ENCODE results near the gene TRIM58. TPM values are rescaled to one million over a fixed set of nuclear protein-coding genes. Genes with fewer than 3 reads are reported as not detected.

TRIM58 gene
- total and polyA plus RNA-seq, 7 donors: 0.04 to 2.4 (median 0.11) TPM; not detected in 1

DNA sequence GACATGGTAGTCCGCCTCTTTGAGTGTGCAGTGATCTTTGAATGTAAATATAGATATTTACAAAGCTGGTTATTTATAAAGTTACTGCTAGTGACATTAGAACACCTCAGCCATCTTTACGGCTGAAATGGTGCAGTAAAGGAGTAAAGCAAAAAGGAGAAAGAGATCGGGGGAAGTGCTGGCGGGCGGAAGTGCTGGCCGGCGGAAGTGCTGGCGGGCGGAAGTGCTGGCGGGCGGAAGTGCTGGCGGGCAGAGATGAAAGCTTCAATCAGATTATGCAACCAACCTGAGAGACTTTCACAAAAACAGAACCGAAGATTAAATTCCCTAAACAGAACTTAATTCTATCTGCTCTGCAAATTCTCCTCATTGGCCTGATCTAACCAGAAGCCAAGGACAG lies 31.6 kb upstream of the TRIM58 start:
- intact Hi-C loops (cut with DNase I): no loop called here

DNA sequence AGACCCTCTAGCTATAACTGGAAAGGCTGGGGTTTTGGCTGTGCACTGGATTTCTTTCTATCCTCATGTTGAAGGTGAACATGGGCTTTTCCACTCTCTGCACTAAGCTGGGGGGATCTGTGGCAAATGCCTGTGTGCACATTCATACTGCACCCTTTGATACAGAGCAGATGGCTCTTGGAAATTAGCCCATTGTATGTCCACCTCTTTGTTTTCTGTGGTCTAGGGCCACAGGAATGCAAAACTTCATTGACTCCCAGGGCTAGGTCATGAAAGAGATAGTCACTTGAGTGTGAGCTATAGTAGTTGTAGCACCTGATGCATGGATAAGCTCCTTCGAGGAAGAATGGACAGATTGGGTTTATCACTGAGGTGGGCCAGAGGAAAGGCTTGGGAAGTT lies 27.3 kb upstream of the TRIM58 start:
- H3K9me3 ChIP-seq: no peaks in the 10 kb centered on the region
- WGBS, 3 donors: 0 to 80% (median 67%) methylated on average over 1 of the region's 1 CpG
- H3K27ac ChIP-seq: no peak overlapping the region
- H3K27me3 ChIP-seq (ENCODE audit: insufficient read depth in 3 of 3, low read length in 2 of 3): no peaks in the 10 kb centered on the region
- intact Hi-C loops (cut with DNase I): no loop called here
- no peak overlapping the region for H3K4me3 ChIP-seq
- no peak for ATAC-seq
- H3K4me1 ChIP-seq: no peaks in the 10 kb centered on the region
- TF ChIP-seq, protein P1, sequence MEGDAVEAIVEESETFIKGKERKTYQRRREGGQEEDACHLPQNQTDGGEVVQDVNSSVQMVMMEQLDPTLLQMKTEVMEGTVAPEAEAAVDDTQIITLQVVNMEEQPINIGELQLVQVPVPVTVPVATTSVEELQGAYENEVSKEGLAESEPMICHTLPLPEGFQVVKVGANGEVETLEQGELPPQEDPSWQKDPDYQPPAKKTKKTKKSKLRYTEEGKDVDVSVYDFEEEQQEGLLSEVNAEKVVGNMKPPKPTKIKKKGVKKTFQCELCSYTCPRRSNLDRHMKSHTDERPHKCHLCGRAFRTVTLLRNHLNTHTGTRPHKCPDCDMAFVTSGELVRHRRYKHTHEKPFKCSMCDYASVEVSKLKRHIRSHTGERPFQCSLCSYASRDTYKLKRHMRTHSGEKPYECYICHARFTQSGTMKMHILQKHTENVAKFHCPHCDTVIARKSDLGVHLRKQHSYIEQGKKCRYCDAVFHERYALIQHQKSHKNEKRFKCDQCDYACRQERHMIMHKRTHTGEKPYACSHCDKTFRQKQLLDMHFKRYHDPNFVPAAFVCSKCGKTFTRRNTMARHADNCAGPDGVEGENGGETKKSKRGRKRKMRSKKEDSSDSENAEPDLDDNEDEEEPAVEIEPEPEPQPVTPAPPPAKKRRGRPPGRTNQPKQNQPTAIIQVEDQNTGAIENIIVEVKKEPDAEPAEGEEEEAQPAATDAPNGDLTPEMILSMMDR (IDR thresholded peaks at IDR 0.05): no peak
- H3K36me3 ChIP-seq (ENCODE audit: insufficient read depth in 1 of 2, low read depth in 1 of 2): no peaks in the 10 kb centered on the region
- DNase-seq: no peak

More for the DNA sequence above, 31.6 kb upstream of the TRIM58 start:
- TF ChIP-seq, protein P1 (IDR thresholded peaks at IDR 0.05): no peak
- no peaks in the 10 kb centered on the region for H3K27me3 ChIP-seq (ENCODE audit: insufficient read depth in 3 of 3, low read length in 2 of 3)
- no peak overlapping the region for H3K4me3 ChIP-seq
- H3K36me3 ChIP-seq (ENCODE audit: insufficient read depth in 1 of 2, low read depth in 1 of 2): no peaks in the 10 kb centered on the region
- H3K27ac ChIP-seq: no peak overlapping the region
- WGBS, 3 donors: 84 to 95% (median 93%) methylated on average over 11 to 13 of the region's 13 CpGs
- DNase-seq (no peak), ATAC-seq (no peak)
- no peaks in the 10 kb centered on the region for H3K4me1 ChIP-seq
- no peaks in the 10 kb centered on the region for H3K9me3 ChIP-seq

DNA sequence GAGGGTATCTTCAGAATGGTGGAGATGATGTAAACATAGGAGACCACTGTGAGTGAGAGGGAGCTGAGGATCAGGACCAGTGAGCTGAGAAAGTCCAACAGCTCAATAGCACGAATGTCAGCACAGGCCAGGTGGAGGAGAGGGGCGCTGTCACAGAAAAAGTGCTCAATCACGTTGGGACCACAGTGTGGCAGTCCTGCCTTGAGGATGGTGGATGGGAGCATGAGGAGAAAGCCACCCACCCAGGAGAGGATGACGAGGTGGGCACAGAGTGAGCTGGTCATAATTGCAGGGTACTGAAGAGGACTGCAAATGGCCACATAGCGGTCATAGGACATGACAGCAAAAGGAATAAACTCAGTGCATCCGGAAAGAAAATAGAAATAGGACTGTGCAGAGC lies 23.4 kb upstream of the TRIM58 start:
- Histone ChIP-seq H3K27ac (no peak overlapping the region), H3K9me3 (no peaks in the 10 kb centered on the region), H3K27me3 (ENCODE audit: insufficient read depth in 3 of 3, low read length in 2 of 3) (no peaks in the 10 kb centered on the region), H3K4me3 (no peak overlapping the region), H3K4me1 (no peaks in the 10 kb centered on the region), H3K36me3 (ENCODE audit: insufficient read depth in 1 of 2, low read depth in 1 of 2) (no peaks in the 10 kb centered on the region)
- intact Hi-C loops (cut with DNase I): no loop called here
- WGBS, 3 donors: 60 to 74% (median 67%) methylated on average over 6 of the region's 6 CpGs
- ATAC-seq (no peak), DNase-seq (no peak)
- TF ChIP-seq, protein P1 (IDR thresholded peaks at IDR 0.05): no peak

DNA sequence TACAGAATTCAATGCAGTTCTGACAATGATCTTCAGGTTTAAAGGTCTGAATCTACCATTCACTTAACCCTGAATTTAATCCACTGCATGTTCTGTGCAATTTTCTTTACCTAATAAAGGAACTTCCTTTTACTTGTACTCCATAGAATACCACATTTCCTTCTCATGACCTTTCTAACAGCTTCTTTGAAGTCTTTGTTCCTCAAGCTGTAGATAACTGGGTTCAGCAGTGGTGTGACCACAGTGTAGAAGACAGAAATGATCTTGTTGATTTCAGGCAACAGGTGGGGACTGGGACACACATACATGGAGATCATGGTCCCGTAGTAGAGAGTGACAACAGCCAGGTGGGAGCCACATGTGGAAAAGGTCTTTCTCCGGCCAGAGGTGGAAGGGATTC lies 16.2 kb upstream of the TRIM58 start:
- H3K27me3 ChIP-seq (ENCODE audit: insufficient read depth in 3 of 3, low read length in 2 of 3): no peaks in the 10 kb centered on the region
- DNase-seq: no peak
- WGBS, 3 donors: 58 to 68% (median 59%) methylated on average over 2 of the region's 2 CpGs
- TF ChIP-seq, protein P1 (IDR thresholded peaks at IDR 0.05): no peak
- H3K4me1 ChIP-seq: no peaks in the 10 kb centered on the region
- H3K9me3 ChIP-seq: no peaks in the 10 kb centered on the region
- H3K36me3 ChIP-seq (ENCODE audit: insufficient read depth in 1 of 2, low read depth in 1 of 2): no peaks in the 10 kb centered on the region
- intact Hi-C loops (cut with DNase I): no loop called here
- no peak overlapping the region for H3K4me3 ChIP-seq
- ATAC-seq: no peak
- no peak overlapping the region for H3K27ac ChIP-seq

DNA sequence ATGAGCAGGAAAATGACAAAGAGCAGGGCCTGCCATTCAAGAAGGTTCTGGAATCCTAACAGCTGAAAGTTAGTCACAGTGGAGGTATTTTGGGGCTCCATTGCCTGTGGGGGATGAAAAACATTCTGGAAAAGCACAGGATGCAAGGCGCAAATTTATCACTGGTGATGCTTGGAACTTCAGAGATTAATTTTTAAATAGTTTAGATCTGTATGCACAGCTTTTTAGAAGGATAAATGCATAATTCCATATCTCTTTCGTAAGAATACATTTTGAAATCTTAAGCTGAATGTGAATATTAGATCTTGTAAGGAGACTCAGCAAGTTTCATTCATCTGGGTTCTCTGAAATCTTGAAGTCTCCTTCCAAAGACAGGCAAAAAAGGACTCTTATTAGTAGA lies 15.2 kb upstream of the TRIM58 start, which contains the start of gene OR11L1:
Gene OR11L1 (minus strand): TSS at position 101 of the 400 bp plus-strand sequence. CDS start 0 bp downstream, at position 101.
- intact Hi-C loops (cut with DNase I): no loop called here
- ATAC-seq: no peak
- Histone ChIP-seq H3K36me3 (ENCODE audit: insufficient read depth in 1 of 2, low read depth in 1 of 2) (no peaks in the 10 kb centered on the region), H3K9me3 (no peaks in the 10 kb centered on the region), H3K4me3 (no peak within 1 kb of the TSS), H3K27me3 (ENCODE audit: insufficient read depth in 3 of 3, low read length in 2 of 3) (no peaks in the 10 kb centered on the region), H3K27ac (no peak within 1 kb of the TSS), H3K4me1 (no peaks in the 10 kb centered on the region)
- TF ChIP-seq, protein P1 (IDR thresholded peaks at IDR 0.05): no peak
- no peak for DNase-seq
- WGBS, 3 donors: 90 to 93% (median 92%) methylated on average over 2 of the region's 2 CpGs
